Prostate gland (tissue), 2 donors: ENCODE results near the gene UBD.

Experiments
- POLR2A ChIP-seq: fragments of 450-650 bp; IDR thresholded peaks from one replicate; pipeline ENCODE4 v1.6.1; 2016; ENCODE audit warnings: antibody characterized with exemption, mild to moderate bottlenecking
- TF ChIP-seq, protein P1 (sequence below), 4 experiments: fragments of 200-600 bp in 2 of 4; fragments of 450-650 bp in 2 of 4; sonication (generic) in 2 of 4; IDR thresholded peaks; 1 replicate in 3 of 4; 2 replicates in 1 of 4; pipeline ENCODE4 v1.5.1; 2016 to 2019; ENCODE audit warnings: antibody characterized with exemption in 4 of 4, mild to moderate bottlenecking in 2 of 4, moderate library complexity in 2 of 4

GRCh38 chr6:29603456-29603855 lies 43.9 kb upstream of the UBD start:
- no peak for TF ChIP-seq POLR2A
- TF ChIP-seq, protein P1, sequence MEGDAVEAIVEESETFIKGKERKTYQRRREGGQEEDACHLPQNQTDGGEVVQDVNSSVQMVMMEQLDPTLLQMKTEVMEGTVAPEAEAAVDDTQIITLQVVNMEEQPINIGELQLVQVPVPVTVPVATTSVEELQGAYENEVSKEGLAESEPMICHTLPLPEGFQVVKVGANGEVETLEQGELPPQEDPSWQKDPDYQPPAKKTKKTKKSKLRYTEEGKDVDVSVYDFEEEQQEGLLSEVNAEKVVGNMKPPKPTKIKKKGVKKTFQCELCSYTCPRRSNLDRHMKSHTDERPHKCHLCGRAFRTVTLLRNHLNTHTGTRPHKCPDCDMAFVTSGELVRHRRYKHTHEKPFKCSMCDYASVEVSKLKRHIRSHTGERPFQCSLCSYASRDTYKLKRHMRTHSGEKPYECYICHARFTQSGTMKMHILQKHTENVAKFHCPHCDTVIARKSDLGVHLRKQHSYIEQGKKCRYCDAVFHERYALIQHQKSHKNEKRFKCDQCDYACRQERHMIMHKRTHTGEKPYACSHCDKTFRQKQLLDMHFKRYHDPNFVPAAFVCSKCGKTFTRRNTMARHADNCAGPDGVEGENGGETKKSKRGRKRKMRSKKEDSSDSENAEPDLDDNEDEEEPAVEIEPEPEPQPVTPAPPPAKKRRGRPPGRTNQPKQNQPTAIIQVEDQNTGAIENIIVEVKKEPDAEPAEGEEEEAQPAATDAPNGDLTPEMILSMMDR (IDR thresholded peaks at IDR 0.05): no peak
